Astrocyte (in vitro differentiated cells and primary cell): ENCODE measurements around the gene FOXA1. TPM values are rescaled to one million over a fixed set of nuclear protein-coding genes. Genes with fewer than 3 reads are reported as not detected.
A peak's percentile ranks its signal among the peaks of the same experiment; 100 is the strongest.

Experiments
- DNase-seq: peaks from one replicate; pipeline ENCODE4 v3.0.0-alpha.2; 2010; ENCODE audit warnings: low read depth
- FAIRE-seq: peaks from 2 replicates; lab custom pipeline; 2011; peaks lifted over from hg19 to GRCh38; lab: Jason Lieb, UNC
- H2AFZ ChIP-seq: 2 replicates; pipeline ENCODE4 v1.6.0; 2012; ENCODE audit warnings: low read depth, low read length, inconsistent platforms
- H3K27ac ChIP-seq: 2 replicates; pipeline ENCODE4 v1.5.1; 2011; ENCODE audit warnings: low read depth, low read length, inconsistent platforms
- H3K27me3 ChIP-seq: 2 replicates; pipeline ENCODE4 v1.6.0; 2011; ENCODE audit warnings: low read length, inconsistent platforms; ENCODE audit not compliant: insufficient read depth
- H3K36me3 ChIP-seq: 2 replicates; pipeline ENCODE4 v1.5.1; 2011; ENCODE audit warnings: low read length, inconsistent platforms; ENCODE audit not compliant: insufficient read depth
- H3K4me1 ChIP-seq: 2 replicates; pipeline ENCODE4 v1.5.1; 2011; ENCODE audit warnings: low read length, inconsistent platforms; ENCODE audit not compliant: insufficient read depth
- H3K4me2 ChIP-seq: 2 replicates; pipeline ENCODE4 v1.6.0; 2012; ENCODE audit warnings: low read length, inconsistent platforms
- H3K4me3 ChIP-seq: 2 replicates; pipeline ENCODE4 v1.5.1; 2011; ENCODE audit warnings: low read depth, mild to moderate bottlenecking, low read length, inconsistent platforms; ENCODE audit not compliant: insufficient read depth
- H3K79me2 ChIP-seq: 2 replicates; pipeline ENCODE4 v1.6.0; 2012; ENCODE audit warnings: mild to moderate bottlenecking, low read length, inconsistent platforms; ENCODE audit not compliant: insufficient read depth
- H3K9ac ChIP-seq: 2 replicates; pipeline ENCODE4 v1.6.0; 2012; ENCODE audit warnings: mild to moderate bottlenecking, low read length, inconsistent platforms
- H3K9me3 ChIP-seq: 2 replicates; pipeline ENCODE4 v1.5.1; 2012; ENCODE audit warnings: low read depth, mild to moderate bottlenecking, low read length, inconsistent platforms; ENCODE audit not compliant: insufficient read depth
- H4K20me1 ChIP-seq: 2 replicates; pipeline ENCODE4 v1.6.0; 2012; ENCODE audit warnings: low read length, inconsistent platforms; ENCODE audit not compliant: insufficient read depth
- H3K27ac Mint-ChIP-seq: one replicate; pipeline ENCODE4 v1.8.0; 2021; ENCODE audit warnings: mild to moderate bottlenecking, mixed read lengths; ENCODE audit not compliant: unreplicated experiment
- H3K27me3 Mint-ChIP-seq: one replicate; pipeline ENCODE4 v1.8.0; 2021; ENCODE audit warnings: low read depth, mixed read lengths; ENCODE audit not compliant: unreplicated experiment
- H3K36me3 Mint-ChIP-seq: one replicate; pipeline ENCODE4 v1.8.0; 2021; ENCODE audit warnings: low read depth, mixed read lengths; ENCODE audit not compliant: unreplicated experiment
- H3K4me1 Mint-ChIP-seq: one replicate; pipeline ENCODE4 v1.8.0; 2021; ENCODE audit warnings: low read depth, mixed read lengths; ENCODE audit not compliant: unreplicated experiment
- H3K4me3 Mint-ChIP-seq: one replicate; pipeline ENCODE4 v1.8.0; 2021; ENCODE audit warnings: mild to moderate bottlenecking, moderate library complexity, mixed read lengths; ENCODE audit not compliant: unreplicated experiment
- H3K9me3 Mint-ChIP-seq: one replicate; pipeline ENCODE4 v1.8.0; 2021; ENCODE audit warnings: mild to moderate bottlenecking, mixed read lengths; ENCODE audit not compliant: unreplicated experiment
- CTCF ChIP-seq: IDR thresholded peaks from 2 replicates; pipeline ENCODE4 v1.5.1; 2011; ENCODE audit warnings: low read depth, mild to moderate bottlenecking, inconsistent platforms, low read length, moderate library complexity; ENCODE audit not compliant: insufficient read depth
- EZH2 ChIP-seq: IDR thresholded peaks from 2 replicates; pipeline ENCODE4 v1.6.1; 2012; ENCODE audit warnings: mild to moderate bottlenecking, low read length, inconsistent platforms; ENCODE audit not compliant: insufficient read depth
- total RNA-seq: library from RNA; stranded (reverse); gene quantifications from 2 replicates; pipeline ENCODE4 v1.2.1, GENCODE V29; 2021

FOXA1 gene
- total RNA-seq, 1 donor from 2014 or later, result 0.11 TPM

- FAIRE-seq (no peak), DNase-seq (no peak)
- Histone ChIP-seq H3K4me2 (no peak overlapping the region), H3K27ac (no peak overlapping the region), H3K9me3 (peaks cover 4% of the 10 kb centered on the region), H3K27me3 (peaks cover 75% of the 10 kb centered on the region), H3K9ac (no peak overlapping the region), H2AFZ (no peak overlapping the region), H3K4me3 (no peak overlapping the region), H3K36me3 (no peaks in the 10 kb centered on the region), H4K20me1 (no peaks in the 10 kb centered on the region), H3K4me1 (no peaks in the 10 kb centered on the region), H3K79me2 (no peaks in the 10 kb centered on the region)
- Mint-ChIP-seq H3K27me3 (peaks cover 74% of the 10 kb centered on the region), H3K4me3 (no peak overlapping the region), H3K36me3 (no peaks in the 10 kb centered on the region), H3K27ac (no peak overlapping the region), H3K4me1 (no peaks in the 10 kb centered on the region), H3K9me3 (peaks cover 14% of the 10 kb centered on the region)
- TF ChIP-seq EZH2 (no peak), CTCF (no peak)
These were observed 11.6 kb upstream of the FOXA1 start for GRCh38 chr14:37606678-37607077.

DNA sequence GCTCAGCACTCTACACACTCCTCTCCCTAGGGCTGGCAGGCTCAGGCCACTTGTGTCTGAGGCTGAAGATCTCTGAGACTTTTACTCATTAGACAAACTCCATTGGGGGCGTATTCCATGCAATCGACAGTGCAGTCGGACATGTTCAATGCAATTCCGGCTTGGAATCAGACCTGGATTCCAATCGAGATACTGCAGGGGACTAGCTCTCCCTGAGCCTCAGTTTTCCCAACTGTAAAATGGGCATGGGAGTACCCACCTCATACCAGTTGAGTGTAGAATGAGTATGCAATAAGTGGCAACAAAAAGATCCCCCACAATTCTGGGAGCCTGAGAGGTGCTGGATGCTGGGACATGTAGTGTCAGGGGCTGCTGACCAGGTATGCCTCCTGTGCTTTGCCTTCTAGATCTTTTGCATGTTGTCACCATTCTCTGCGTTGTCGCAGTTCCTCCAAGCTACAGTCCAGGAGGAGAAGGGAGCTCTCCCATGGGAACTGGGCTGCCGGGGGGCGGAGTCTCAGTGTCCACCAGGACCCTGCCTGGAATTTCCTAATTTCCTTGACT is 8.7 kb upstream of the FOXA1 start:
- H3K9me3 Mint-ChIP-seq, result peaks cover 13% of the 10 kb centered on the region
- H3K9ac ChIP-seq, result no peak overlapping the region
- peaks cover 80% of the 10 kb centered on the region for H3K27me3 ChIP-seq
- H3K4me2 ChIP-seq, result no peak overlapping the region
- H3K4me1 ChIP-seq, result no peaks in the 10 kb centered on the region
- H3K27ac Mint-ChIP-seq, result no peak overlapping the region
- H3K9me3 ChIP-seq, result peaks cover 6% of the 10 kb centered on the region
- no peaks in the 10 kb centered on the region for H4K20me1 ChIP-seq
- peaks cover 4% of the 10 kb centered on the region for H3K36me3 Mint-ChIP-seq
- no peak for DNase-seq
- H3K79me2 ChIP-seq, result no peaks in the 10 kb centered on the region
- H3K4me3 Mint-ChIP-seq, result no peak overlapping the region
- no peak overlapping the region for H3K27ac ChIP-seq
- H3K4me3 ChIP-seq, result no peak overlapping the region
- H3K4me1 Mint-ChIP-seq, result no peaks in the 10 kb centered on the region
- peaks cover 81% of the 10 kb centered on the region for H3K27me3 Mint-ChIP-seq
- TF ChIP-seq CTCF, result no peak
- no peak for TF ChIP-seq EZH2
- no peaks in the 10 kb centered on the region for H3K36me3 ChIP-seq
- no peak overlapping the region for H2AFZ ChIP-seq
- no peak for FAIRE-seq

DNA sequence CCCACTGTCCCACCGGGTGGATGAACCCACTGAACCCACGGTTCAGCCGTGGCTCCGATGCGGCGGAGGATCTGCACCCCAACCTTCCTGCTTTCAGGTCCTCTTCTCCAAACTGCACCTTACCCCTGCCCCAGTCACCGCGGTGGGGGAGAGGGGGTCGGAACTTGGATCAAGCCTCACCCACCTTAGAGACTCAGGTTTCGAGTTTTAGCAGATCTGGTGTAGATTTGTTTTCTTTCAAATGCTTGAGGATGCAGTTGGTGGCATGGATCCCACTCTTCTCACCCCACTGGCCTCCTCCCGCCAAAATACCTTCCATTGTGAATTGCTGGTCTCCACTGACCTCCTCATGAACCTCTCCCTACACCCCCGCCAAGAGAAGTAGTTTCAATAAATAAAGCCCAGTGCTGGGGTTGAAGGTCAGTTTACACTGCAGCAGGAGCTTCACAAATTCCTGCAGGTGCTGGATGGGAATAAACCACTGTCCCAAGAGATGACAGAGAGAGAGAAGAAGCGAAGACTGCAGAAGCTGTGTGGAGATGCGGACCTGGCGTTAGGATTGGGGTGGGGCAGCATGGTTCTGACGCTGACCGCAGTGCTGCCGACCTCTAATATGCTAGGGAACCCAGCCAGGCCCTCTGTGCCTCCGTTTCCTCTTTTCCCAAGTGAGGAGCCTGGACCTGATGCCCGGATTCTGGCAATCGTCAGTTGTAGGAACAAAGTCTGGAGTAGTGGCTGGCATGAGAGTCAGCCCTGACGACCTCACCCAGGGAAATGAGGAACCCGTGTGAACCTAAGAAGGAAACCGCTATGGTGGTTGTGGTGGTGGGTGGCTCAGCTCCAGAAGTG is 7.8 kb upstream of the FOXA1 start:
- Histone ChIP-seq H3K36me3 (no peaks in the 10 kb centered on the region), H3K4me2 (no peak overlapping the region), H3K4me1 (no peaks in the 10 kb centered on the region), H3K9me3 (peaks cover 6% of the 10 kb centered on the region), H3K79me2 (no peaks in the 10 kb centered on the region), H4K20me1 (no peaks in the 10 kb centered on the region), H3K27me3 (peaks cover 88% of the 10 kb centered on the region), H3K9ac (no peak overlapping the region), H3K27ac (no peak overlapping the region), H3K4me3 (no peak overlapping the region), H2AFZ (no peak overlapping the region)
- peaks cover 4% of the 10 kb centered on the region for H3K36me3 Mint-ChIP-seq
- TF ChIP-seq EZH2 (peak; percentile 58), CTCF (no peak)
- DNase-seq (no peak), FAIRE-seq (no peak)
- H3K27ac Mint-ChIP-seq, result no peak overlapping the region
- H3K27me3 Mint-ChIP-seq, result peaks cover 88% of the 10 kb centered on the region
- H3K9me3 Mint-ChIP-seq, result peaks cover 13% of the 10 kb centered on the region
- H3K4me1 Mint-ChIP-seq, result no peaks in the 10 kb centered on the region
- no peak overlapping the region for H3K4me3 Mint-ChIP-seq
